PC-9 (cell line): ENCODE data around the gene RSL1D1. TPM values are rescaled to one million over a fixed set of nuclear protein-coding genes. Genes with fewer than 3 reads are reported as not detected.
A peak's percentile ranks its signal among the peaks of the same experiment; 100 is the strongest.

Source experiments
- Bru-seq: library from RNA; stranded (reverse); fragments of 400-500 nt; gene quantifications from one replicate; lab custom pipeline; 2021; lab: Mats Ljungman, UMichigan
- BruChase-seq, 2 experiments: library from RNA; stranded (reverse); fragments of 400-500 nt; gene quantifications; one replicate each; lab custom pipeline; 2021; lab: Mats Ljungman, UMichigan
- BruUV-seq: library from RNA; stranded (reverse); fragments of 400-500 nt; replicated peaks from 2 replicates; lab custom pipeline; 2021; lab: Mats Ljungman, UMichigan
- CTCF ChIA-PET: fragments of 300-600 bp; sonication (Branson Sonifier 250); formaldehyde crosslinking; loops from one replicate; lab custom pipeline; 2022; ENCODE audit warnings: antibody characterized with exemption; lab: Charles Lee
- POLR2A ChIA-PET: fragments of 300-600 bp; sonication (Branson Sonifier 250); formaldehyde crosslinking; loops from one replicate; lab custom pipeline; 2022; ENCODE audit warnings: antibody characterized with exemption; ENCODE audit not compliant: unreplicated experiment; lab: Charles Lee
- DNase-seq, 2 experiments: peaks; one replicate each; pipeline versions ENCODE4 v3.0.0 to v3.0.0-alpha.2; 2015 to 2022; ENCODE audit warnings: mixed read lengths in 1 of 2
- H2AFZ ChIP-seq: fragments of 200-600 bp; sonication (generic); 2 replicates; pipeline ENCODE4 v1.8.1; 2017; ENCODE audit warnings: antibody characterized with exemption
- H3F3A ChIP-seq: fragments of 200-600 bp; sonication (generic); 2 replicates; pipeline ENCODE4 v1.8.1; 2017; ENCODE audit warnings: antibody characterized with exemption, mild to moderate bottlenecking, low read depth; ENCODE audit not compliant: insufficient read depth
- H3K27ac ChIP-seq: fragments of 200-600 bp; sonication (generic); 2 replicates; pipeline ENCODE4 v1.6.1; 2016; ENCODE audit warnings: mixed run types
- H3K27me3 ChIP-seq: fragments of 200-600 bp; sonication (generic); 2 replicates; pipeline ENCODE4 v1.6.1; 2016; ENCODE audit warnings: low read depth, mixed run types; ENCODE audit not compliant: insufficient read depth
- H3K36me3 ChIP-seq: fragments of 200-600 bp; sonication (generic); 2 replicates; pipeline ENCODE4 v1.6.1; 2016; ENCODE audit warnings: low read depth, mixed run types
- H3K4me1 ChIP-seq: fragments of 200-600 bp; sonication (generic); replicated peaks from 2 replicates; pipeline ENCODE4 v1.6.1; 2016; ENCODE audit warnings: mixed run types; ENCODE audit not compliant: insufficient read depth
- H3K4me2 ChIP-seq: fragments of 200-600 bp; sonication (generic); 2 replicates; pipeline ENCODE4 v1.6.1; 2017; ENCODE audit warnings: mixed run types
- H3K4me3 ChIP-seq: fragments of 200-600 bp; sonication (generic); 2 replicates; pipeline ENCODE4 v1.6.1; 2016; ENCODE audit warnings: mixed run types
- H3K79me2 ChIP-seq: fragments of 200-600 bp; sonication (generic); 2 replicates; pipeline ENCODE4 v1.6.1; 2017; ENCODE audit warnings: low read depth, mixed run types
- H3K9me2 ChIP-seq: fragments of 200-600 bp; sonication (generic); 2 replicates; pipeline ENCODE4 v1.8.1; 2017; ENCODE audit warnings: mild to moderate bottlenecking; ENCODE audit not compliant: insufficient read depth
- H3K9me3 ChIP-seq: fragments of 200-600 bp; sonication (generic); 2 replicates; pipeline ENCODE4 v1.8.1; 2016; ENCODE audit warnings: low read depth; ENCODE audit not compliant: insufficient read depth
- H4K20me1 ChIP-seq: fragments of 200-600 bp; sonication (generic); 2 replicates; pipeline ENCODE4 v1.8.1; 2017; ENCODE audit not compliant: insufficient read depth
- EZH2 ChIP-seq: fragments of 200-600 bp; sonication (generic); IDR thresholded peaks from 2 replicates; pipeline ENCODE4 v1.8.0; 2017; ENCODE audit warnings: antibody characterized with exemption, low read depth
- intact Hi-C: fragments of 100-400 bp; cut with micrococcal nuclease; formaldehyde crosslinking; loops from one replicate; pipeline ENCODE4 v1.10.0; 2022; ENCODE audit not compliant: unreplicated experiment
- long read RNA-seq: library from polyadenylated mRNA; stranded (forward); transcript quantifications from one replicate; pipeline ENCODE4 v2.0.0, GENCODE V29; 2022
- total RNA-seq: library from RNA; stranded (reverse); gene quantifications from 2 replicates; pipeline ENCODE4 v1.2.3, GENCODE V29; 2021
- TF ChIP-seq, protein P1 (sequence below): fragments of 200-600 bp; sonication (generic); conservative IDR thresholded peaks from 2 replicates; pipeline ENCODE4 v1.6.1; 2017; ENCODE audit warnings: mixed run types, antibody characterized with exemption, mild to moderate bottlenecking, moderate library complexity

Gene RSL1D1
- total RNA-seq (172 and 226 TPM in 2 replicates), Bru-seq, nascent RNA (percentile 95 among the genes with signal in this experiment), BruChase-seq, experiment 1, labeled RNA remaining after a 2-hour chase (percentile 95 among the genes with signal in this experiment), BruChase-seq, experiment 2, labeled RNA remaining after a 6-hour chase (percentile 98 among the genes with signal in this experiment)
- long read RNA-seq, full-length matches to known transcripts, result 520 of 604 reads
- long read RNA-seq, partial matches to known transcripts, result 18 of 604 reads
- long read RNA-seq, other reads (novel, unspliced or antisense), result 66 of 604 reads

DNA sequence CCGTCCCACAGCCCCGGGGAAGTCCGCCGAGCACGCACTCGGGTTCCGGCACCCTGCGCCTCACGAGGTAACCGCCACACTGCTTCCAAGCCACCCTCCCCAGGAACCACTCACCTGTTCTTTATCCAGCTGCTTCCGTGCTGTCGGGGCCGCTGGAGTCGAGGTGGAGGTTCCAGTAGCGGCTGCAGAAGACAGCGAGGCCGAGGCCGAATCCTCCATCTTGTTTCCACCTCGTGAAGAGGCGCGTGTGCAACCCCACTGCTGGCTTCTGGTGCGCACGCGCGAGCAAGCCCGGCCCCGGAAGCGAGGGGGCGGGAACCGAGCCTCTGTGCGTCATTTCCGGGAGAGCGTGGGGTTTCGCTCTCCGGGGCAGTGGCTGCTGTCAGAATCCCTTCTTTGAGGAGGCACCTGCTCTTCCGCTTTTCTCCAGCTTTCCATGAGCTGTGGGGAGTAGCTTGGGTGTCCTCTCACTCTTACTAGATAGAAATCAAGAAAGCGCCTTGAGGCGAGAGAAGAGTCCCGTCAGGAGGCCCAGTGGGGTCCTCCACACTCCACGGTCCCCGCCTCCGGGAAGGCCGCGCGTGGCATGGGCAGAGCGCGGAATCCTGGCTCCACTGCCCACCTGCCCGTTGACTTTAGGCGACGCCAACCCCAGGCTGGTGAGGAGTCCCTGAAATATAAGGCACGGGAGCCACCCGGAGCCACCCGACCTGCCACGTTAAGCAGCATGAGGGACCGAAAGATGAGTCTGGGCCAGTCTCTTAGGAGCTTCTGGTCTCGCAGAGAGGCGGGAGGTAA, at the start of gene RSL1D1:
TSS of gene RSL1D1 (minus strand) at position 249 of the 798 bp plus-strand sequence. CDS start at position 219, 30 bp downstream.
- peaks cover 94% of the 10 kb centered on the region for H3K79me2 ChIP-seq
- peak; percentile 84 to 96 for DNase-seq
- peak within 1 kb of the TSS; percentile 83 for H3K4me3 ChIP-seq
- no peaks in the 10 kb centered on the region for H3K9me3 ChIP-seq
- H3K36me3 ChIP-seq, result peaks cover 43% of the 10 kb centered on the region
- intact Hi-C loops, result loop anchor here (2.0 kb wide), 1 partner anchor 15 kb away; no protein-coding TSS in a partner anchor
- peak within 1 kb of the TSS; percentile 97 for H2AFZ ChIP-seq
- peaks cover 23% of the 10 kb centered on the region for H3F3A ChIP-seq
- TF ChIP-seq EZH2, result no peak
- TF ChIP-seq, protein P1, sequence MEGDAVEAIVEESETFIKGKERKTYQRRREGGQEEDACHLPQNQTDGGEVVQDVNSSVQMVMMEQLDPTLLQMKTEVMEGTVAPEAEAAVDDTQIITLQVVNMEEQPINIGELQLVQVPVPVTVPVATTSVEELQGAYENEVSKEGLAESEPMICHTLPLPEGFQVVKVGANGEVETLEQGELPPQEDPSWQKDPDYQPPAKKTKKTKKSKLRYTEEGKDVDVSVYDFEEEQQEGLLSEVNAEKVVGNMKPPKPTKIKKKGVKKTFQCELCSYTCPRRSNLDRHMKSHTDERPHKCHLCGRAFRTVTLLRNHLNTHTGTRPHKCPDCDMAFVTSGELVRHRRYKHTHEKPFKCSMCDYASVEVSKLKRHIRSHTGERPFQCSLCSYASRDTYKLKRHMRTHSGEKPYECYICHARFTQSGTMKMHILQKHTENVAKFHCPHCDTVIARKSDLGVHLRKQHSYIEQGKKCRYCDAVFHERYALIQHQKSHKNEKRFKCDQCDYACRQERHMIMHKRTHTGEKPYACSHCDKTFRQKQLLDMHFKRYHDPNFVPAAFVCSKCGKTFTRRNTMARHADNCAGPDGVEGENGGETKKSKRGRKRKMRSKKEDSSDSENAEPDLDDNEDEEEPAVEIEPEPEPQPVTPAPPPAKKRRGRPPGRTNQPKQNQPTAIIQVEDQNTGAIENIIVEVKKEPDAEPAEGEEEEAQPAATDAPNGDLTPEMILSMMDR, result no peak
- CTCF ChIA-PET, result interaction anchor here (0.5 to 0.8 kb wide), 4 partner anchors 14 to 224 kb away, joined by 3 to 7 read pairs (median 4); no protein-coding TSS in a partner anchor
- H3K27ac ChIP-seq, result peak within 1 kb of the TSS; percentile 61
- no peaks in the 10 kb centered on the region for H3K27me3 ChIP-seq
- no peaks in the 10 kb centered on the region for H3K9me2 ChIP-seq
- POLR2A ChIA-PET, result interaction anchor here (0.5 to 1.2 kb wide), 3 partner anchors 69 to 109 kb away, joined by 3 to 4 read pairs (median 3); partner anchors contain the start of gene TXNDC11
- TSS peak; percentile 71 for BruUV-seq
- peak within 1 kb of the TSS; percentile 97 for H3K4me2 ChIP-seq
- peaks cover 39% of the 10 kb centered on the region for H4K20me1 ChIP-seq
- H3K4me1 ChIP-seq, result peaks cover 27% of the 10 kb centered on the region

DNA sequence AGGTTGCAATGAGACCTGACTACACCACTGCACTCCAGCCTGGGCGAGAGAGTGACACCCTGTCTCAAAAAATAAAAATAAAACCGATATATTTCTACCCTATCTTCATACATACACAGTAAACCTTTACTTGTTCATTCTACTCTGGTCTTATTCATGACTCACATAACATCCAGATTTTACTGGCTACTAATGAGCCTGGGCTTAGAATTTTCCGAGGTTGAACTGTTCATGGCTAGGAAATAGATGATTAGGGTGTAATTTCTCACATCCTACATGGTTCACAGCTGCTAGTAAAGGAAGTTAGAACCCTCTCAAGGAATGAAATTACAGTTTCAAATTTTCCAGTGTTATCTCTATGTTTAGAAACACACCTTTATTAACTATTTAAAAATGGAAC, 49.7 kb upstream of the RSL1D1 start:
- no peak overlapping the region for H3K27ac ChIP-seq
- H3K4me3 ChIP-seq, result no peak overlapping the region
- ChIA-PET CTCF (no interaction called here), POLR2A (no interaction called here)
- peaks cover 94% of the 10 kb centered on the region for H4K20me1 ChIP-seq
- H3K9me3 ChIP-seq, result no peaks in the 10 kb centered on the region
- H3K79me2 ChIP-seq, result peaks cover 94% of the 10 kb centered on the region
- no peak overlapping the region for H2AFZ ChIP-seq
- H3K27me3 ChIP-seq, result no peaks in the 10 kb centered on the region
- intact Hi-C loops, result no loop called here
- no peak overlapping the region for H3K4me2 ChIP-seq
- H3K9me2 ChIP-seq, result no peaks in the 10 kb centered on the region
- BruUV-seq, result no TSS peak
- H3K36me3 ChIP-seq, result peaks cover 12% of the 10 kb centered on the region
- H3K4me1 ChIP-seq, result no peaks in the 10 kb centered on the region
- H3F3A ChIP-seq, result peaks cover 39% of the 10 kb centered on the region; the same call in 1 of the 2 replicates
- no peak for TF ChIP-seq EZH2
- TF ChIP-seq, protein P1, result no peak
- DNase-seq, result no peak

DNA sequence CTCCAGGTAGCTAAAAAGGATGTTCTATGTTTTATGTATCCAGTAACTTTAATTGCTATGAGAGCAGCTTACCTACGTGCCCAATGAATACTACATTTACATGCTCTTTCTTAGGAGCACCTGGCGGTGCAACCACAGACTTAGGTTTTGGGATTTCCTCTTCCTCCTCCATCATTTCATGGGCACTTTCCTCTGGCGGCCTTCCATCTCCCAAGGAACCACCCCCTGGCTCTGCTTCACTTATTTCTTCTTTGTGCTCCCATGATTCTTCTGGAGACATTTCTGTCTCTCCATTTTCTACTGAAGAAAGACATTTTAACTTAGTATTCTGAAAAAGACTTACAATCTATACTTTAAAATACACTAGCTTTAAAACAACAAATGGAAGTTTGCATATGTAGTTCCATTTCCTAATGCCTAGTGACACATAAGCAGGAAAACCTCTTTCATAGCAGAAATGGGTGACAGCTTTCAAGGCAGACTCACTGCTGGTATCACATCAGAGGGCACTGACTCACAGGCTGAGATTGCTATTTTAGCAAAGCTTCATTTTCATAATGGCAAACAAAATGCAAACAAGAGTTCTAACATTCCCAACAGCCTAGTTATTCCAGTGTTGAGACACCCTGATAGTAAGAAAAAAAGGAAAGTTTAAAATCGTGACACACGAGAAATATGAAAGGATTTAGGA, 45.3 kb upstream of the RSL1D1 start:
- H3K4me3 ChIP-seq, result no peak overlapping the region
- peaks cover 78% of the 10 kb centered on the region for H3K79me2 ChIP-seq
- peak in 1 of 2 experiments; percentile 46 for DNase-seq
- no peaks in the 10 kb centered on the region for H3K9me3 ChIP-seq
- no peak overlapping the region for H2AFZ ChIP-seq
- BruUV-seq, result no TSS peak
- H3F3A ChIP-seq, result peaks cover 45% of the 10 kb centered on the region
- CTCF ChIA-PET, result no interaction called here
- H3K4me2 ChIP-seq, result no peak overlapping the region
- H3K27me3 ChIP-seq, result no peaks in the 10 kb centered on the region
- H3K27ac ChIP-seq, result no peak overlapping the region
- H4K20me1 ChIP-seq, result peaks cover 78% of the 10 kb centered on the region
- TF ChIP-seq, protein P1, result no peak
- TF ChIP-seq EZH2, result no peak
- peaks cover 22% of the 10 kb centered on the region for H3K36me3 ChIP-seq
- POLR2A ChIA-PET, result interaction anchor here (0.6 kb wide), 1 partner anchor 952 kb away, joined by 4 read pairs; no protein-coding TSS in a partner anchor
- intact Hi-C loops, result no loop called here
- H3K9me2 ChIP-seq, result no peaks in the 10 kb centered on the region
- H3K4me1 ChIP-seq, result no peaks in the 10 kb centered on the region
